ENCODE data around the gene SLC45A1.

DNA sequence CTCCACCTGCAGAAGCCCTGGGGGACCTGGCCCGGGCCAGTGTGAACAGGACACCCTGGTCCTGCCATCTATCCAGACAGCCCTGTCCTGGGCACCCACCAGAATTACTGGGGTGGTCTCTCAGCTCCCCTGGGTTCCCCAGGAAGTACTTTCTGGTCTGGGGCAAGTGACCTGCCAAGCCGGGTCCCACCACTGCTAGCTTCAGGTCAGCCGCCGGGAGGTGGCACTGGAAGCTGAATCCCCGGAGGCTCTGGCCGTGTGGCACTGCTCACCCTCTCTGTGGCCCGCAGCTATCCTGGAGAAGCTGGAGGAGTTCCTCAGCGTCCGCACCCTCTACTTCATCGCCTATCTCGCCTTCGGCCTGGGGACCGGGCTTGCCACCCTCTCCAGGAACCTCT lies 21.3 kb downstream of the SLC45A1 start:
- TF ChIP-seq FOXP2 (optimal IDR thresholded peaks at IDR 0.05; ENCODE audit: borderline replicate concordance, extremely low read depth, extremely low read length, insufficient read depth) (no peak), TAF1 (IDR thresholded peaks at IDR 0.05; ENCODE audit: borderline replicate concordance, insufficient read depth, low read length) (no peak), POLR2AphosphoS5 (IDR thresholded peaks at IDR 0.05; ENCODE audit: low read depth, low read length) (no peak)

All from PFSK-1 (cell line).